ENCODE data around the gene ZDHHC14.
"Not testable (repeated sequence)": the region's sequence is repeated elsewhere in the genome, so short reads cannot be mapped to it uniquely, and the experiment has no call there.

Gene ZDHHC14

DNA sequence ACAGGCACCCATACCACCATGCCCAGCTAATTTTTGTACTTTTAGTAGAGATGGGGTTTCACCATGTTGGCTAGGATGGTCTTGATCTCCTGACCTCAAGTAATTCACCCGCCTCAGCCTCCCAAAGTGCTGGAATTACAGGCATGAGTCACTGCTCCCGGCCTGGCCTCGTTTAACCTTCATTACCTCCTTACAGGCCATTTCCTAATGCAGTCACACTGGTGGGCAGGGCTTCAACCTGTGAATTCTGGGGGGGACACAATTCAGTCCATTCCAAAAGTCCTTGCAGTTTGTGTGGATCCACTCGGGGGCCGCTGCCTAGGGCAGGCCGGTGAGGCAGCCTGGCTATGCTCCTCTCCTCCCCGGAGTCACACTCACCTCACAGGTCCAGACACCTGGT lies 329.6 kb downstream of the ZDHHC14 start:
- no peaks in the 10 kb centered on the region for H3K9me3 ChIP-seq (ENCODE audit: low read length)

DNA sequence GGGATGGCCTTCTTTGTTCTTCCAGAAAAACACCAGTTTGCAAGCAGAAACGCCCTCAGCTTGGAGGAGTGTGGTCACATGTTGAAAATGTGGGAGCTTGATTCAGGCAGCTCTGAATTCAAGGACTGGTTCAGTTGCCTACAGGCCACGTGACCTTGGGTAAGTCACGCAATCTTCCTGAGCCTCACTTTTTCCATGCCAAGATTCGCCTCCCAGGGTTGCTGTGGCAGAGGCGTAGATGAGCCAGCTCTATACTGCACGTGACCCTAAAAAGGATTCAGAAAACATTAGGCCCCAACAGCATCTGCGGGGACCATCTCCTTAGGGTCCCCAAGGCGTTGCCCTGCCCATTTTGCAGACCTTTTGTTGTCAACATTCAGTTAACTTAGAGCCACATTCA lies 330.1 kb downstream of the ZDHHC14 start:
- Histone ChIP-seq H3K27ac (ENCODE audit: low read depth, low read length) (no peak overlapping the region), H3K4me1 (ENCODE audit: insufficient read depth, low read length) (no peaks in the 10 kb centered on the region), H3K4me3 (ENCODE audit: low read depth in 1 of 2, low read length in 2 of 2) (no peak overlapping the region), H3K9ac (ENCODE audit: low read length) (no peak overlapping the region), H3K9me3 (ENCODE audit: low read length) (no peaks in the 10 kb centered on the region), H3K36me3 (ENCODE audit: insufficient read depth, low read length) (no peaks in the 10 kb centered on the region), H3K27me3 (ENCODE audit: control insufficient read depth in 1 of 2, insufficient read depth in 2 of 2, low read length in 2 of 2) (no peaks in the 10 kb centered on the region)

More for the DNA sequence above, 329.6 kb downstream of the ZDHHC14 start:
- no peaks in the 10 kb centered on the region for H3K27me3 ChIP-seq (ENCODE audit: control insufficient read depth in 1 of 2, insufficient read depth in 2 of 2, low read length in 2 of 2)
- no peak overlapping the region for H3K27ac ChIP-seq (ENCODE audit: low read depth, low read length)
- H3K4me3 ChIP-seq (ENCODE audit: low read depth in 1 of 2, low read length in 2 of 2), result no peak overlapping the region
- H3K9ac ChIP-seq (ENCODE audit: low read length), result no peak overlapping the region
- H3K36me3 ChIP-seq (ENCODE audit: insufficient read depth, low read length), result no peaks in the 10 kb centered on the region
- H3K4me1 ChIP-seq (ENCODE audit: insufficient read depth, low read length), result no peaks in the 10 kb centered on the region

DNA sequence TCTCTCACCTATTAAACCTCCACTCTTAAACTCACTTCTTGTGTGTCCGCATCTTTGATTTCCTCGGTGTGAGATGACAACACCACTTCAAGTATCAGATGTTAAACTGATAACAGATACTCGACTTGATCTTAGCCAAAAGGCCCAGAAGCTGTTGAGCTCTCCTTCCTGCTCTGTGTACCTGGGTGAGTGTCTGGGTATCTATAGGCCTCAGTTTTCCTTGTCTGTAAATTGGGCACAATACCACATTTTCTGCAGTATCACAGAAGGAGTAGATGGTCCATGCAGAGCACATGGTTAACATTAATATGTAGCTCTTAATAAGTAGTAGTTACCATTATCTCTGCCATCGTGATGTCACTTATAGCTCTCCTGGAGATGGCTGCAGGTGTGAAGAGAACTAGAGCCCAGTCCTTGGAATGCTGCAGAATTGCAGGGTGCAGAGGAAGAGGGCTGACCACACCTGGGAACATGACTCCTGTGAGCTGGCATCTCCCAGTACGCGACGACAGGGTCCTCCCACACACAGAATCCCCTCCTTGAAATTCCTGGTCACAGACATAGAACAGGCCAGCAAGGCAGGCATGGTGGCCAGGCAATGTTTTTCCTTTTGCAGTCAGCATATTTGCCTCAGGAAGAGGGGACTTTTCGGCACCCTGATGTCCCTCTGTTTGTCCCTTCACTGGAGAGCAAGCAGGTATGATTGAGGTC lies 331.8 kb downstream of the ZDHHC14 start:
- Histone ChIP-seq H3K4me1 (ENCODE audit: insufficient read depth, low read length) (no peaks in the 10 kb centered on the region), H3K4me3 (ENCODE audit: low read depth in 1 of 2, low read length in 2 of 2) (no peak overlapping the region), H3K9ac (ENCODE audit: low read length) (no peak overlapping the region), H3K27me3 (ENCODE audit: control insufficient read depth in 1 of 2, insufficient read depth in 2 of 2, low read length in 2 of 2) (no peaks in the 10 kb centered on the region), H3K36me3 (ENCODE audit: insufficient read depth, low read length) (no peaks in the 10 kb centered on the region), H3K9me3 (ENCODE audit: low read length) (no peaks in the 10 kb centered on the region), H3K27ac (ENCODE audit: low read depth, low read length) (no peak overlapping the region)

DNA sequence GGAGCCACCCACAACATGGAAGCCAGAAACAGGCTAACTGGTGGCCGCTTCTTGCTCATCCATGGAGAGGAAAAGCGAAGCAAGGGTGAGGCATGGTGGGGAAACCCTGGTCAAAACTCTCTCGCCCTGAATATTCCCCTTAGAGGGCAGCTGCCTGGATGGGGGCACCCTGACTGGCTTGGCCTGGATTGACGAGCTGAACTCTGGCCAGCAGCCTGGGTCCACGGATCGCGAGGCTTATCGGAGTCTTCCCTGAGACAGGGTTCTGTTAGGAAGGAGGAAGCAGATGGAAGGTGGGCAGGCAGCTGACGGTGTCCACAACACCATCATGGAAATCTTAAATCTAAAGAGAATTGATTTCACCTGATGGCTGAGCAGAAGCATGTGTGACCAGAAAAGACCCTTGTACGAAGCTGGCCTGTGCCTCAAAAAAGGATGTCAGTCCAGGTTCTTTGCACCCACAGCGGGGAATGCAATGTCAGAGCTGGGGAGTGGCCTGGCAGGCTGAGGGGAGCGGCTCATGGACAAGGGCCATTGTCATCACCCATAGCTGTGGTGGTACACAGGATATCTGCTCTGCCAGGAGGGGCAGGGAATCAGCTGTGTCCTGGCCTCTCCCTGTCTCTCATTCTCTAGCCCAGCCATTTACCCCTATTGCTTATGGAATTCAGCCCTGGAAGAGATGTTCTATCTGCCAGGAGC lies 332.6 kb downstream of the ZDHHC14 start:
- no peaks in the 10 kb centered on the region for H3K36me3 ChIP-seq (ENCODE audit: insufficient read depth, low read length)
- H3K27me3 ChIP-seq (ENCODE audit: control insufficient read depth in 1 of 2, insufficient read depth in 2 of 2, low read length in 2 of 2), result no peaks in the 10 kb centered on the region
- no peaks in the 10 kb centered on the region for H3K4me1 ChIP-seq (ENCODE audit: insufficient read depth, low read length)
- no peak overlapping the region for H3K4me3 ChIP-seq (ENCODE audit: low read depth in 1 of 2, low read length in 2 of 2)
- H3K9ac ChIP-seq (ENCODE audit: low read length), result no peak overlapping the region
- no peaks in the 10 kb centered on the region for H3K9me3 ChIP-seq (ENCODE audit: low read length)
- H3K27ac ChIP-seq (ENCODE audit: low read depth, low read length), result no peak overlapping the region

DNA sequence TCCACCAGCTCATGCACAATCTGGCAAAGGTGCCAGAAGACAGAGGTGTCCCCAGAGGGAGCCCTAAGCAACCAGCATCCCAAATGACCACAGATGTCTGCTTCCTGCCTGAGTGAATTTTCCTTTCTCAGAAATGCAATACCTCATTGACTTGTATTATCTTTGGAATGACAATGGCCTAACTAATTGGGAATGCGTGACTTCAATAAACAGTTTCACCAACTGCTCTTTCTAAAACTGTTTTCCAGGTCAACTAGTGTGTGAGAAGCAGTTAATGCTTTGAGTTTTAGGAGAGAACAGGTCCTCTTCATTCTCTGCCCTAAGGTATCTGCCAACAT lies 333.1 kb downstream of the ZDHHC14 start:
- Histone ChIP-seq H3K27ac (ENCODE audit: low read depth, low read length) (no peak overlapping the region), H3K4me1 (ENCODE audit: insufficient read depth, low read length) (no peaks in the 10 kb centered on the region)

DNA sequence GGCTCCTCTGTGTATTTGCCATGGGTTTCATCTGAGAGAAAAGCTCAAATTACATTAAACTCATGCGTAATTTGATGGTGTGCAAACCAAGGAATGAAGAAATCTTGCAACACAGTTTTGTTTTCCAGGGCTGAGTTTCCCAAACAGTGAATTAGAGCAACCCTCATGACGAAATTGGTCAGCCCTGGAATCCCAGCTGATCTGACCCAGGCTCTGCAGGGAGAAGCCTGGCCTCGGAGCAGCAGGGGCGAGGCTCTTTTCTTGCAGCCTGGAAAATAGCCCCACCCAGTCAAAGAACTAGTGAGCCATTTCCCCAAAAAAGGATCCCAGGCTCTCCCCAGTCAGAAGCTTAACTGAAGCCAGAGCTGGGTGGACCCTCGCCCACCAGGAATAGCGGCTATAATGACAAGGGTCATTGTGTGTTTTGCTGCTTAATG lies 334.8 kb downstream of the ZDHHC14 start:
- Histone ChIP-seq H3K27me3 (ENCODE audit: control insufficient read depth in 1 of 2, insufficient read depth in 2 of 2, low read length in 2 of 2) (no peaks in the 10 kb centered on the region), H3K4me1 (ENCODE audit: insufficient read depth, low read length) (no peaks in the 10 kb centered on the region), H3K4me3 (ENCODE audit: low read depth in 1 of 2, low read length in 2 of 2) (no peak overlapping the region), H3K36me3 (ENCODE audit: insufficient read depth, low read length) (no peaks in the 10 kb centered on the region), H3K27ac (ENCODE audit: low read depth, low read length) (no peak overlapping the region), H3K9ac (ENCODE audit: low read length) (no peak overlapping the region), H3K9me3 (ENCODE audit: low read length) (no peaks in the 10 kb centered on the region)

More for the DNA sequence above, 333.1 kb downstream of the ZDHHC14 start:
- no peaks in the 10 kb centered on the region for H3K9me3 ChIP-seq (ENCODE audit: low read length)
- H3K4me3 ChIP-seq (ENCODE audit: low read depth in 1 of 2, low read length in 2 of 2), result no peak overlapping the region
- no peaks in the 10 kb centered on the region for H3K27me3 ChIP-seq (ENCODE audit: control insufficient read depth in 1 of 2, insufficient read depth in 2 of 2, low read length in 2 of 2)
- no peaks in the 10 kb centered on the region for H3K36me3 ChIP-seq (ENCODE audit: insufficient read depth, low read length)
- H3K9ac ChIP-seq (ENCODE audit: low read length), result no peak overlapping the region

DNA sequence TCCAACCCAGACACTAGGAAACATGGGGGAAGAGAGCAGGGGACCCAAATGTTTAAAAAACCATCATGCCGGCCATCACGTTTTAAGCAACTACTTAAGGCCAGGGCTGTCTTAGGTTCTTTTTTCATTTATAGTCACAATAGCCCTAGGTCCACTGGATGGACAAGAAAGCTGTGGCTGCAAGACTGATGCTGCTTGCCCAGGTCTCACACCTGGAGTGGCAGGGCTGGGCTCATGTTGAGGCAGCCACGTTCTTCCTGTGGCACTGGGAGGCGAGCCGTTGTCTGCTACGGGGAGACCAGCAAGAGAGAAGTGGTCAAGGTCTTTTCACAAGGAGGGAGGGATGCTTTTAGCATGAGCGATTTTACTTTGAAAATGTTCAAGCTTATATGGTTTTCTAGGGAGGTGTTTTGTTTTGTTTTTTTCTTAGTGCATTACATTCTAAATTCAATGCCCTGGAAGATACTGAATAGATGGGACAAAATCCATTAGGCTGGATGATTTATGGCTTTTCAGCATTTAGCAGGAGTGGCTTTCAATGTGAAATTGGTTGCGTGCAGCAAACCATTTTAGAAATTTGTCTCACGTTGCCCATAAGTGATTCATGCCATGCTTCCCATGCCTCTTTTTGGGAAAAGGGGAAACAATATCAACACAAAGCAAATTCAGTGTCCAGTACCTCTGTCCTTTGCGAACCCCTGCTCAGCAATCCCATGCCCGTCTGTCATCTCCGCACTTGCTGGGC lies 335.4 kb downstream of the ZDHHC14 start:
- Histone ChIP-seq H3K9ac (ENCODE audit: low read length) (no peak overlapping the region), H3K27ac (ENCODE audit: low read depth, low read length) (no peak overlapping the region)

DNA sequence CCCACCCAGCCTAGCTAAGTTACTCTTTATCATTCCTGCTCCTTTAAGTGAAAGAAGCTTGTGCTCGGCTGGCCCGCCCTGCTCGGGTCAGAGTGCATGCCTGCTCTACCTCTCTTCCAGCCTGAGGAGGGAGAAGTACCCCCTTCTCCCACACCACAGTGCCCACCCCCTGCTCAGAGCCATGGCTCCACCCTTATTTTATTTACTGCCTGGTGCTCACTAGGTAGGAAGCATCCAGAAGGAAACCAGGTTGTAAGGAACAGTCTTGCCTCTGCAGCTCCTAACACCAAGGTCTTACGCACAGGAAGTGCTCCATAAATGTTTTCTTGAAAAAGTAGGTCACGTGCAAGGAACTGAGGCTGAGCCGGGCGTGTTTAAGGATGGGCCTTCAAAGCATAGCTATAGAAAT lies 336.4 kb downstream of the ZDHHC14 start:
- H3K4me3 ChIP-seq (ENCODE audit: low read depth in 1 of 2, low read length in 2 of 2), result no peak overlapping the region
- H3K27ac ChIP-seq (ENCODE audit: low read depth, low read length), result no peak overlapping the region
- H3K9ac ChIP-seq (ENCODE audit: low read length), result no peak overlapping the region
- no peaks in the 10 kb centered on the region for H3K36me3 ChIP-seq (ENCODE audit: insufficient read depth, low read length)
- H3K9me3 ChIP-seq (ENCODE audit: low read length), result no peaks in the 10 kb centered on the region
- no peaks in the 10 kb centered on the region for H3K27me3 ChIP-seq (ENCODE audit: control insufficient read depth in 1 of 2, insufficient read depth in 2 of 2, low read length in 2 of 2)
- no peaks in the 10 kb centered on the region for H3K4me1 ChIP-seq (ENCODE audit: insufficient read depth, low read length)

More for the DNA sequence above, 335.4 kb downstream of the ZDHHC14 start:
- Histone ChIP-seq H3K4me1 (ENCODE audit: insufficient read depth, low read length) (no peaks in the 10 kb centered on the region), H3K9me3 (ENCODE audit: low read length) (no peaks in the 10 kb centered on the region), H3K4me3 (ENCODE audit: low read depth in 1 of 2, low read length in 2 of 2) (no peak overlapping the region), H3K36me3 (ENCODE audit: insufficient read depth, low read length) (no peaks in the 10 kb centered on the region), H3K27me3 (ENCODE audit: control insufficient read depth in 1 of 2, insufficient read depth in 2 of 2, low read length in 2 of 2) (no peaks in the 10 kb centered on the region)

DNA sequence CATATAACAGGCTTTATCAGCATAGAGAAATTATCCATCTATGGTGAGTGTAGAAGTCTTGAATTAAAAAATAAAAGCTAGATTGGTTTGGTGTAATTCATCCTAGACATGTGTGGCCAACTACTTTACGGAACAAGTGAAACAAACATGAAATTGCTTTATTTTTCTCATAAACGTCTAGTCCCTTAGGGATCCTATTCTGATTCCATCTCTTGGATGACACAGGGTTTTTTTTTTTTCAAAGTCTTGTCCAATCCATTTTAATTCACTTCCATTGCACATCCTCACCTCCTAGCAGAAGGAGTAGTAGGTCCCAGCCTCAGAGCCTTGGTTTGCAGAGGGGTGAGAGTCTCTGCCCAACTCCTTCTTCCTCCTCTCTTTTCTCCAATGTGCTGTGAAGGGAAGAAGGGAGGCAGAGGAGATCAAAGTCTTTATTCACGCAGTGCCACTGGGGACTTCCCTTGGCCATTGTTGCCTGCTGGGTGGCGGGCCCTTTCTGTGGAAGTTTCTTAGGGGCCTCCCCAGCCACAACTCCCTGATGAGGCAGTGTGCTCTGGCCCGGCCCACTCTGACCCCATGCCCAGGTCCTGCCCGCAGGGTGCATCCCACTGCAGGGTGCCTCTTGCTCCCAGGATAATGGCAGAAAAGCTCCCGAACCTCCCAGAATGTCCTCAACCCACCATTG lies 337.7 kb downstream of the ZDHHC14 start:
- Histone ChIP-seq H3K9me3 (ENCODE audit: low read length) (no peaks in the 10 kb centered on the region), H3K4me1 (ENCODE audit: insufficient read depth, low read length) (no peaks in the 10 kb centered on the region), H3K27ac (ENCODE audit: low read depth, low read length) (no peak overlapping the region)

DNA sequence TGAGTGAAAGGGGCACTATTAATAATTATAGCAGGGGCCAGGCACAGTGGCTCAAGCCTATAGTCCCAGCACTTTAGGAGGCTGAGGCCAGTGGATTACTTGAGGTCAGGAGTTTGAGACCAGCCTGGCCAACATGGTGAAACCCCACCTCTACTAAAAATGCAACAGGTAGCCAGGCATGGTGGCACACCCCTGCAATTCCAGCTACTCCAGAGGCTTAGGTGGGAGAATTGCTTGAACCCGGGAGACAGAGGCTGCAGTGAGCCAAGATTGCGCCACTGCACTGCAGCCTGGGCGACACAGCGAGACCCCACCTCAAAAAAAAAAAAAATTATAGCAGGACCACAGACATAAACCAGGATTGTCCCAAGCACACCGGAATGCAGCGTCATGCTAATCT lies 340.0 kb downstream of the ZDHHC14 start:
- H3K36me3 ChIP-seq (ENCODE audit: insufficient read depth, low read length); H3K9ac ChIP-seq (ENCODE audit: low read length); H3K27me3 ChIP-seq (ENCODE audit: control insufficient read depth in 1 of 2, insufficient read depth in 2 of 2, low read length in 2 of 2); H3K9me3 ChIP-seq (ENCODE audit: low read length); H3K4me1 ChIP-seq (ENCODE audit: insufficient read depth, low read length); H3K4me3 ChIP-seq (ENCODE audit: low read depth in 1 of 2, low read length in 2 of 2); H3K27ac ChIP-seq (ENCODE audit: low read depth, low read length): not testable (repeated sequence)

More for the DNA sequence above, 337.7 kb downstream of the ZDHHC14 start:
- Histone ChIP-seq H3K4me3 (ENCODE audit: low read depth in 1 of 2, low read length in 2 of 2) (no peak overlapping the region), H3K36me3 (ENCODE audit: insufficient read depth, low read length) (no peaks in the 10 kb centered on the region), H3K27me3 (ENCODE audit: control insufficient read depth in 1 of 2, insufficient read depth in 2 of 2, low read length in 2 of 2) (no peaks in the 10 kb centered on the region), H3K9ac (ENCODE audit: low read length) (no peak overlapping the region)

DNA sequence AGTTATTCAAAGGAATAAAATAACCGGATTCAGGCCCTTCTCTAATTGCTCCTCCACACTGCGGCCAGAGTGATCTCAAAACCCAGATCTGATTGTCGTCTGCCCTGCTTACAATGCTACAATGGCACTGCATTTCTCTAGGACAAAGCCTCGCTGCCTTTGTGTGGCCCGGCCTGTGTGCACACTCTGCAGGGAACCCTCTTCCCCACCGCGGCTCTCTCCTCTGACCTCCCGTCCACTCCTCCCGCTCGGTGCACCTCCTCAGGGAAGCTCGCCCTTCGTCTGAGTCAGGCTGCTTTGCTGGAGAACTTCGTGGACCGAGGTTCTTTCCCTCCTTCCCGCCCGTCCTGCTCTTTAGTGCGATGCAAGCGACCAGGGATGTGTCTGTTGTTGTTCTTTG lies 340.4 kb downstream of the ZDHHC14 start:
- Histone ChIP-seq H3K36me3 (ENCODE audit: insufficient read depth, low read length) (no peaks in the 10 kb centered on the region), H3K4me1 (ENCODE audit: insufficient read depth, low read length) (no peaks in the 10 kb centered on the region), H3K9me3 (ENCODE audit: low read length) (no peaks in the 10 kb centered on the region), H3K27me3 (ENCODE audit: control insufficient read depth in 1 of 2, insufficient read depth in 2 of 2, low read length in 2 of 2) (no peaks in the 10 kb centered on the region), H3K9ac (ENCODE audit: low read length) (no peak overlapping the region), H3K27ac (ENCODE audit: low read depth, low read length) (no peak overlapping the region), H3K4me3 (ENCODE audit: low read depth in 1 of 2, low read length in 2 of 2) (no peak overlapping the region)

Data from muscle layer of colon (tissue), 2 donors.